ENCODE measurements around the gene RBM39. TPM values are rescaled to one million over a fixed set of nuclear protein-coding genes. Genes with fewer than 3 reads are reported as not detected.

RBM39 gene
- total and polyA plus RNA-seq, 2 of the 13 experiments (the other 11 are each of a cell fraction or from before 2014, with no cell fraction given): 788 to 920 TPM

DNA sequence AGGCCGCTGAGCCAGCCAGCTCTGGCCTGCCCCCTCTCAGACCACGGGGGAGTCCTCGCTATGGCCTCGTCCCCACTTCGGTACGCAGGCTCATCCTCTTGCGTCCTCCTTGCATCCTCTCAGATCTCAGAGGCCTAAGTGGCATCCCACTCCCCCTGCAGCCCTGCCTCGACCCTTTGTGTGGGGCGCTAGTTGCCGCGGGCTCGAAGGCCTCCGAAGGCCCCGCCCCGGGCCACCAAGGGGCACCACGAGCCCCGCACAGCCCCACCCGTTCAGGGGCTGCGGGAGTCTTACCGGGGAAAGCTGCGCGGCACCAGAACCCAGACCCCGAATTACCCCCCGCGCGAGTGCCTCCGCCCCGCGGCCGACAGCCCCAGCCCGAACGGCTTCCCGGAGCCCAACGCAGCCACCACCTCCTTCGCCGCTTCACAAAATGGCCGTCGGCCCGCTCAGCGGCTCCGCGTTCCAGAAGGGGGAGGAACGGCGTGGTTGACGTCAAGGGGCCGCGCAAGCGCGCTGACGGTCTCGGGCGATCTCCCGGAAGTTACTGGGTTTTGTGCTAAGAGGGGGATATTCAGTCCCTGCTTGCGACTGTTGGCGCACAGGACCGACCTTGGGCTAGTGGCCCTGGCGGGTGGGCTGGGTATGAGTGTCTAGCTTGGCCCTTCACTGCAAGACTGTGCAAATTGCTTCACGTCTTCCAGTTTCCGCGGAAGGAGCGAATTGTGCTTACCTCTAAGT, 77.4 kb downstream of the RBM39 start, which contains the start of the genes CPNE1 and RBM12 (continued):
- TF ChIP-seq ZFP82 (CRISPR knock-in tag; IDR thresholded peaks at IDR 0.05; ENCODE audit: borderline replicate concordance) (peak; percentile 99), XBP1 (CRISPR knock-in tag; IDR thresholded peaks at IDR 0.05) (peak; percentile 75; the same call in 1 of the 2 replicates), ZMYM4 (CRISPR knock-in tag; IDR thresholded peaks at IDR 0.05) (peak; percentile 95), POLR2AphosphoS5 (IDR thresholded peaks at IDR 0.05; ENCODE audit: low read depth, low read length) (peak; percentile 100), ZNF788 (CRISPR knock-in tag; IDR thresholded peaks at IDR 0.05; ENCODE audit: borderline replicate concordance) (peak; percentile 95; the same call in 1 of the 2 replicates), ZNF644 (CRISPR knock-in tag; IDR thresholded peaks at IDR 0.05; ENCODE audit: low read depth) (peak; percentile 63; the same call in 1 of the 2 replicates), NFAT5 (CRISPR knock-in tag; IDR thresholded peaks at IDR 0.05) (no peak; the same call in 1 of the 2 replicates), ZNF543 (CRISPR knock-in tag; IDR thresholded peaks at IDR 0.05) (peak; percentile 99), ZNF772 (CRISPR knock-in tag; IDR thresholded peaks at IDR 0.05) (peak; percentile 68), SMARCE1 (IDR thresholded peaks at IDR 0.05; ENCODE audit: borderline replicate concordance) (no peak), KLF6 (CRISPR knock-in tag; IDR thresholded peaks at IDR 0.05) (peak; percentile 97), SYNCRIP (IDR thresholded peaks at IDR 0.05; ENCODE audit: insufficient read depth, low read depth, low read length) (no peak), ATF5 (CRISPR knock-in tag; IDR thresholded peaks at IDR 0.05; ENCODE audit: low read depth) (peak; percentile 98), ZNF503 (CRISPR knock-in tag; IDR thresholded peaks at IDR 0.05) (peak; percentile 50; the same call in 1 of the 2 replicates), SIN3A (IDR thresholded peaks at IDR 0.05; ENCODE audit: borderline replicate concordance, low read depth, low read length) (peak; percentile 92), MTA3 (CRISPR knock-in tag; IDR thresholded peaks at IDR 0.05) (no peak), TBX2 (CRISPR knock-in tag; IDR thresholded peaks at IDR 0.05; ENCODE audit: borderline replicate concordance) (peak; percentile 95)
